Adrenal gland (tissue), 5 donors: ENCODE data around the gene FOCAD.

Experiments used
- CTCF ChIP-seq, 6 experiments: fragments of 450-650 bp in 4 of 6; fragments of 200-600 bp in 2 of 6; sonication (generic) in 1 of 6; IDR thresholded peaks; 1 replicate in 5 of 6; 2 replicates in 1 of 6; pipeline versions ENCODE4 v1.5.1 to v1.8.0; 2016 to 2021; ENCODE audit warnings: antibody characterized with exemption in 6 of 6, mild to moderate bottlenecking in 2 of 6, moderate library complexity in 1 of 6
- POLR2A ChIP-seq, 2 donors: fragments of 450-650 bp; IDR thresholded peaks; one replicate each; pipeline ENCODE4 v1.6.1; 2017; ENCODE audit warnings: antibody characterized with exemption in 2 of 2, mild to moderate bottlenecking in 2 of 2, moderate library complexity in 1 of 2
- donor health status: DM: no; HTN: no; CAD: no.

- TF ChIP-seq POLR2A (IDR thresholded peaks at IDR 0.05): no peak
- TF ChIP-seq CTCF (IDR thresholded peaks at IDR 0.05): no peak
Measured at GRCh38 chr9:20805766-20806165, 121.7 kb downstream of the FOCAD start.
